Camera-type eye (tissue), 1 donor: ENCODE results near the gene INTS6. TPM values are rescaled to one million over a fixed set of nuclear protein-coding genes. Genes with fewer than 3 reads are reported as not detected.

ENCODE experiments used
- total RNA-seq: library from RNA; depleted of rRNA; stranded (reverse); fragments of >200 nt; gene quantifications from one replicate; pipeline ENCODE4 v1.2.3, GENCODE V29; 2014

Gene INTS6, protein sequence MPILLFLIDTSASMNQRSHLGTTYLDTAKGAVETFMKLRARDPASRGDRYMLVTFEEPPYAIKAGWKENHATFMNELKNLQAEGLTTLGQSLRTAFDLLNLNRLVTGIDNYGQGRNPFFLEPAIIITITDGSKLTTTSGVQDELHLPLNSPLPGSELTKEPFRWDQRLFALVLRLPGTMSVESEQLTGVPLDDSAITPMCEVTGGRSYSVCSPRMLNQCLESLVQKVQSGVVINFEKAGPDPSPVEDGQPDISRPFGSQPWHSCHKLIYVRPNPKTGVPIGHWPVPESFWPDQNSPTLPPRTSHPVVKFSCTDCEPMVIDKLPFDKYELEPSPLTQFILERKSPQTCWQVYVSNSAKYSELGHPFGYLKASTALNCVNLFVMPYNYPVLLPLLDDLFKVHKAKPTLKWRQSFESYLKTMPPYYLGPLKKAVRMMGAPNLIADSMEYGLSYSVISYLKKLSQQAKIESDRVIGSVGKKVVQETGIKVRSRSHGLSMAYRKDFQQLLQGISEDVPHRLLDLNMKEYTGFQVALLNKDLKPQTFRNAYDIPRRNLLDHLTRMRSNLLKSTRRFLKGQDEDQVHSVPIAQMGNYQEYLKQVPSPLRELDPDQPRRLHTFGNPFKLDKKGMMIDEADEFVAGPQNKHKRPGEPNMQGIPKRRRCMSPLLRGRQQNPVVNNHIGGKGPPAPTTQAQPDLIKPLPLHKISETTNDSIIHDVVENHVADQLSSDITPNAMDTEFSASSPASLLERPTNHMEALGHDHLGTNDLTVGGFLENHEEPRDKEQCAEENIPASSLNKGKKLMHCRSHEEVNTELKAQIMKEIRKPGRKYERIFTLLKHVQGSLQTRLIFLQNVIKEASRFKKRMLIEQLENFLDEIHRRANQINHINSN
- total RNA-seq, result 83.7 TPM

DNA sequence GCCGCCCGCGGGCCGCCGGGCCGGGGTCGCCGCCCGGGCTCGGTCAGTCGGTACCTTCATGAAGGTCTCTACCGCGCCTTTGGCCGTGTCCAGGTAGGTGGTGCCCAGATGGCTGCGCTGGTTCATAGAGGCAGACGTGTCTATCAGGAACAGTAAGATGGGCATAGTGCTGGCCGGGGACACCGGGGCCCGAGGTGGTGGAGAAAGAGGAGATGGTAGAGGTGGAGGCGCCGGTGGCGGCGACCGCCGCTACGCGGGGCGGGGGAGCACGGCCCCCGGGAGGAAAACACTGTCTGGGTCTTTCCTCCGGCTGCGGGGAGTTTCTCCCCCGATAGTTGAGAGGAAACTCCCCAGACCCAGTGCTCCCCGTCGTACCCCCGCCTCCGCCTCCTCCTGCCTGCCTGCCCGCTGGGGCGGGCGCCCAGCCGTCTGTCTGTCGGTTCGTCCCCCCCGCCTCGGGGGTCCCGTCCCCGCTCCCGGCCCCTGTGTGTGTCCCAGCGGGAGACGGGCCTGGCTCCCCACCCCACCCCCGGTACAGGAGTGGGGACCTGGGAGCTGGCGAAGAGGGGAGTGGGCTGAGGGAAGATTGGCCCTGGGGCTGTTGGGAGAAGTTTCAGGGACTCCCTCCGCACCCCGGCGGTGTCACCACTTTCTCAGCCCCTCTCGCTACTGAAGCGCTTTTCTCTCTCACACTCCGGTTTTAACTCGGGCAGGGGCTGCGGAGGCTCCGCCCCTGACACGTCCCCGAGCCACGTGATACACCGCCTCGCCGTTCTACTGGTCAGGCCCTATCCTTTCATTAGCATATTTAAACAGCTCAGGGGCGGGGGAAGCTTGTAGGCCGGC, at the start of gene INTS6:
Gene INTS6 (minus strand): TSS at position 676 of the 846 bp plus-strand sequence. CDS start 511 bp downstream, at position 165.

DNA sequence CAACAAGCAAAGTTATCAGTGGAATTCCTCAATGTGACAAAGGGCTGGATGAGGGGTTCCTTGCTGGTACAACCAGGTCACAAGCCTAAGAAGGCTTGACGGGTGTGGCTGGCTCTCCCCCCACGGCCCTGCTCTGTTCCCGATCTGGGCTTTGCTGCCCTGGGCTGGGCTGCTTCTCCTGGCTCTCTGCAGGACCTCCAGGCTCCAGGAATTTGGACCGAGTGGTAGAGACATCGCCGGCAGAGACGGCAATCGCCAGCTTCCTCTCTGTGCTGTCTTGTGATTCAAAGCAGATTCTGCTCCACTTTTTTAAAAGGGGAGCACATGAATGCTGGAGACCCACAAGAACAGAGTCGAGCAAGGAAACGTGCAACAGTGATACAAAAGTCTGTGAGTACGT, 113.5 kb downstream of the INTS6 start, which contains the start of gene SERPINE3:
Gene SERPINE3 (plus strand): TSS at position 338 of the 400 bp plus-strand sequence. CDS start 1,401 bp downstream, outside the sequence.

Other genes with a start within 250 kb of the INTS6 start
- 16.2 TPM for gene FAM124A, start 230.6 kb downstream of the INTS6 start, total RNA-seq
- 9.9 TPM for gene SERPINE3, start 113.3 kb downstream of the INTS6 start, total RNA-seq
- gene WDFY2, start 131.4 kb upstream of the INTS6 start, total RNA-seq, result 17.3 TPM